Liver (tissue), 3 donors: ENCODE measurements around the gene SMYD5.
A peak's percentile ranks its signal among the peaks of the same experiment; 100 is the strongest.

ENCODE experiments used
- CTCF ChIP-seq: fragments of 150-350 bp; IDR thresholded peaks from 2 replicates; pipeline ENCODE4 v1.5.1; 2017; ENCODE audit warnings: improper control_type of control experiment, low read depth, low read length; ENCODE audit not compliant: missing input control
- EGR1 ChIP-seq, 2 donors: IDR thresholded peaks; 2 replicates each; pipeline ENCODE4 v1.6.1; 2016 to 2018; ENCODE audit warnings: antibody characterized with exemption in 2 of 2, low read depth in 2 of 2
- JUND ChIP-seq, 2 donors: IDR thresholded peaks; 2 replicates each; pipeline ENCODE4 v1.6.1; 2016; ENCODE audit warnings: antibody characterized with exemption in 2 of 2
- RAD21 ChIP-seq, 2 donors: IDR thresholded peaks; 2 replicates each; pipeline ENCODE4 v1.6.1; 2016; ENCODE audit warnings: antibody characterized with exemption in 2 of 2, mild to moderate bottlenecking in 2 of 2
- RXRA ChIP-seq, 2 donors: IDR thresholded peaks; 2 replicates each; pipeline ENCODE4 v1.6.1; 2017 to 2018; ENCODE audit warnings: antibody characterized with exemption in 2 of 2, mild to moderate bottlenecking in 1 of 2
- SP1 ChIP-seq: IDR thresholded peaks from 2 replicates; pipeline ENCODE4 v1.6.1; 2018; ENCODE audit warnings: antibody characterized with exemption, mild to moderate bottlenecking
- TAF1 ChIP-seq: conservative IDR thresholded peaks from 2 replicates; pipeline ENCODE4 v1.6.1; 2016; ENCODE audit warnings: antibody characterized with exemption, mild to moderate bottlenecking
- YY1 ChIP-seq: IDR thresholded peaks from 2 replicates; pipeline ENCODE4 v1.6.1; 2016; ENCODE audit warnings: antibody characterized with exemption, mild to moderate bottlenecking
- TF ChIP-seq, protein P1 (sequence below): IDR thresholded peaks from 2 replicates; pipeline ENCODE4 v1.6.1; 2016; ENCODE audit warnings: antibody characterized with exemption
- TF ChIP-seq, protein P2 (sequence below): IDR thresholded peaks from 2 replicates; pipeline ENCODE4 v1.6.1; 2016; ENCODE audit warnings: antibody characterized with exemption, mild to moderate bottlenecking
- TF ChIP-seq, protein P3 (sequence below): IDR thresholded peaks from 2 replicates; pipeline ENCODE4 v1.6.1; 2016; ENCODE audit warnings: antibody characterized with exemption
- donor health status: healthy.
- donor health status: healthy.

DNA sequence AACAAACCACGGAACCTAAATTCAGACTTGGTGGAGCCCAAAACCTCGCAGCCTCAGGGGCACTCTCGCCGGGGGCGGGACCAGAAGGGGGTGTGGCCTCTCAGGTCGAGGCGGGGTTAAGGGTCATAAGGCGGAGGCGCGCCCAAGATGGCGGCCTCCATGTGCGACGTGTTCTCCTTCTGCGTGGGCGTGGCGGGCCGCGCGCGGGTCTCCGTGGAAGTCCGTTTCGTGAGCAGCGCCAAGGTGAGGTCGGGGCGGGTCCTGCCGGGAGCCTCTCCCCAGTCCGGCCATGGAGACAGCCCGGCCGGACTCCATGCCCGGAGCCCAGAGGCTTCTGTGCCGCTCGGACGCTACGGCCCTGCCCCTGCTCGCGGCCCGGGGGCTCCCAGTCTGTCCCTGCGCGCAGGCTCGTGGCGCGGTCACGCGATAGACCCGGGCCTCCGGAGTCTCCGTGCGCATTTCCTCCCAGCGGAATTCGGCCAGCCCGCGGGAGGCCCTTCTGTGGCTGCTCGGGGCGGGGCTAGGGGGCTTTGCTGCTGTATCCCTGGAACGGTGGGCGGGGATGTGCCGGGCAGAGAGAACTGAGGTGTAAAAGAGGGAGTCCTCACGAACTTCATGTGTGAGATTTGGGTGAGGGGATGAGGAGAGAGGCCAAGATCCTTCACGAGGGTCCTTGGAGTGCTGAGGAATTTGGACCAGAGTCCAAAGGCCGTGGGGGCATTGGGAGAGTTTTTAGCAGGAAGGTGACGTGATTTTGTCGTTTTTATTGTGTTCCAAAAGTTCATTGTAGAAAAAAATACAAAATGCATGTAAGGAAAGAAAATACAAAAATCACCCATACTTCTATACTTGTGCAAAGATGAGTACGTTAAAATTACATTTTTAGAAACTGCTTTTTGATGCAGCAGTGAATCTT, at the start of gene SMYD5:
- no peak for TF ChIP-seq CTCF
- peak; percentile 99 for TF ChIP-seq YY1
- TF ChIP-seq JUND (IDR thresholded peaks at IDR 0.05), result no peak
- TF ChIP-seq TAF1, result no peak
- TF ChIP-seq, protein P1, sequence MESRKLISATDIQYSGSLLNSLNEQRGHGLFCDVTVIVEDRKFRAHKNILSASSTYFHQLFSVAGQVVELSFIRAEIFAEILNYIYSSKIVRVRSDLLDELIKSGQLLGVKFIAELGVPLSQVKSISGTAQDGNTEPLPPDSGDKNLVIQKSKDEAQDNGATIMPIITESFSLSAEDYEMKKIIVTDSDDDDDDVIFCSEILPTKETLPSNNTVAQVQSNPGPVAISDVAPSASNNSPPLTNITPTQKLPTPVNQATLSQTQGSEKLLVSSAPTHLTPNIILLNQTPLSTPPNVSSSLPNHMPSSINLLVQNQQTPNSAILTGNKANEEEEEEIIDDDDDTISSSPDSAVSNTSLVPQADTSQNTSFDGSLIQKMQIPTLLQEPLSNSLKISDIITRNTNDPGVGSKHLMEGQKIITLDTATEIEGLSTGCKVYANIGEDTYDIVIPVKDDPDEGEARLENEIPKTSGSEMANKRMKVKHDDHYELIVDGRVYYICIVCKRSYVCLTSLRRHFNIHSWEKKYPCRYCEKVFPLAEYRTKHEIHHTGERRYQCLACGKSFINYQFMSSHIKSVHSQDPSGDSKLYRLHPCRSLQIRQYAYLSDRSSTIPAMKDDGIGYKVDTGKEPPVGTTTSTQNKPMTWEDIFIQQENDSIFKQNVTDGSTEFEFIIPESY, result peak; percentile 69
- peak; percentile 4 for TF ChIP-seq SP1
- TF ChIP-seq RAD21 (IDR thresholded peaks at IDR 0.05), result no peak
- peak; percentile 43 to 64 for TF ChIP-seq RXRA (IDR thresholded peaks at IDR 0.05)
- TF ChIP-seq, protein P2, sequence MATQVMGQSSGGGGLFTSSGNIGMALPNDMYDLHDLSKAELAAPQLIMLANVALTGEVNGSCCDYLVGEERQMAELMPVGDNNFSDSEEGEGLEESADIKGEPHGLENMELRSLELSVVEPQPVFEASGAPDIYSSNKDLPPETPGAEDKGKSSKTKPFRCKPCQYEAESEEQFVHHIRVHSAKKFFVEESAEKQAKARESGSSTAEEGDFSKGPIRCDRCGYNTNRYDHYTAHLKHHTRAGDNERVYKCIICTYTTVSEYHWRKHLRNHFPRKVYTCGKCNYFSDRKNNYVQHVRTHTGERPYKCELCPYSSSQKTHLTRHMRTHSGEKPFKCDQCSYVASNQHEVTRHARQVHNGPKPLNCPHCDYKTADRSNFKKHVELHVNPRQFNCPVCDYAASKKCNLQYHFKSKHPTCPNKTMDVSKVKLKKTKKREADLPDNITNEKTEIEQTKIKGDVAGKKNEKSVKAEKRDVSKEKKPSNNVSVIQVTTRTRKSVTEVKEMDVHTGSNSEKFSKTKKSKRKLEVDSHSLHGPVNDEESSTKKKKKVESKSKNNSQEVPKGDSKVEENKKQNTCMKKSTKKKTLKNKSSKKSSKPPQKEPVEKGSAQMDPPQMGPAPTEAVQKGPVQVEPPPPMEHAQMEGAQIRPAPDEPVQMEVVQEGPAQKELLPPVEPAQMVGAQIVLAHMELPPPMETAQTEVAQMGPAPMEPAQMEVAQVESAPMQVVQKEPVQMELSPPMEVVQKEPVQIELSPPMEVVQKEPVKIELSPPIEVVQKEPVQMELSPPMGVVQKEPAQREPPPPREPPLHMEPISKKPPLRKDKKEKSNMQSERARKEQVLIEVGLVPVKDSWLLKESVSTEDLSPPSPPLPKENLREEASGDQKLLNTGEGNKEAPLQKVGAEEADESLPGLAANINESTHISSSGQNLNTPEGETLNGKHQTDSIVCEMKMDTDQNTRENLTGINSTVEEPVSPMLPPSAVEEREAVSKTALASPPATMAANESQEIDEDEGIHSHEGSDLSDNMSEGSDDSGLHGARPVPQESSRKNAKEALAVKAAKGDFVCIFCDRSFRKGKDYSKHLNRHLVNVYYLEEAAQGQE, result no peak
- peak; percentile 86 to 90 for TF ChIP-seq EGR1 (IDR thresholded peaks at IDR 0.05; ENCODE audit: low read depth in 2 of 2)
- TF ChIP-seq, protein P3, sequence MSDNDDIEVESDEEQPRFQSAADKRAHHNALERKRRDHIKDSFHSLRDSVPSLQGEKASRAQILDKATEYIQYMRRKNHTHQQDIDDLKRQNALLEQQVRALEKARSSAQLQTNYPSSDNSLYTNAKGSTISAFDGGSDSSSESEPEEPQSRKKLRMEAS, result peak; percentile 84
